Cortex of kidney (tissue), 1 donor: ENCODE results near the gene DECR2.
"Not testable (repeated sequence)": the region's sequence is repeated elsewhere in the genome, so short reads cannot be mapped to it uniquely, and the experiment has no call there.

Source experiments
- DNase-seq: peaks from one replicate; lab custom pipeline; 2025; lab: John Stamatoyannopoulos, UW

DECR2 gene

GRCh38 chr16:379183-379960 is 22.3 kb upstream of the DECR2 start:
- no peak for DNase-seq

DNA sequence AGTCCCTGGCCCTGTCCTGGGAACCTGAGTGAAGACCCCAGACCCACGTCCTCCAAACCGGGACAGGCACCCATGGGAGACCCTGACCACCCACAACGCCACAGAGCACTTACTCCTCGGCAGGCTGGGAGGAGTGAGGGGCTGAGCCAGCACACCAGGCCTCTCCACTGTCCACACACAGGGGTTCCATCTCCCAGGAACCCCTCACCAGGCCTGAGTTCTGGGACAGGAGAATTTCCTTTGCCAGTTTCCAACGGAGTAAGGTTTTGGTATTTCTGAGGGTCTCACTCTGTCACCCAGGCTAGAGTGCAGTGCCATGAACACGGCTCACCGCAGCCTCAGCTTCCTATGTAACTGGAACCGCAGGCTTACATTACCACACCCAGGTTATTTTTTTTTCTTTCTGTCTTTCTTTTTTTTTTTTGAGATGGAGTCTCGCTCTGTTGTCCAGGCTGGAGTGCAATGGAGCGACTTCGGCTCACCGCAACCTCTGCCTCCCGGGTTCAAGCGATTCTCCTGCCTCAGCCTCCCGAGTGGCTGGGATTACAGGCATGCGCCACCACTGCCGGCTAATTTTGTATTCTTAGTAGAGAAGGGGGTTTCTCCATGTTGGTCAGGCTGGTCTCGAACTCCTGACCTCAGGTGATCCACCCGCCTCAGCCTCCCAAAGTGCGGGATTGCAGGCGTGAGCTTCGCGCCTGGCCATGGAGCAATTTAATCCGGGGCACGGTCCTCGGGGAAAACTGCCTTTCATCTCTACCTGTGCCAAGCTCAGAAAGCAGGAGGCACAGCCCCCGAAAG is 21.5 kb upstream of the DECR2 start:
- DNase-seq, result no peak

DNA sequence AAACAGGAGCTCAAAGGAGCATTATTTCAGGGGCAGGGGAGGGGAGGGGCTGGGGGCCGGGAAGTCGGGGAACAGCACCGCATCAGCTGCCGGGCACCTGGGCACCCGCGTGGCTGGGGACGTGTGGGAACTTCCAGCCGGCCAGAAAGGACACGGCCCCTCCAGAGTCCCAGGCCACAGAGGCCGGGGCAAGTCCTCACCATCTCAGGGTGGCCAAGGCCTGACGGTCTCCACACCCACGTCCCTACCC is 21.0 kb upstream of the DECR2 start:
- no peak for DNase-seq

- DNase-seq, result no peak
These were observed 20.5 kb upstream of the DECR2 start for GRCh38 chr16:381012-381788.

- DNase-seq, result no peak
These were observed 19.6 kb upstream of the DECR2 start, which contains the start of gene PGAP6 for GRCh38 chr16:381789-382717. Gene PGAP6, minus strand, starts transcription at chr16:381978. Its CDS starts 157 bp downstream, at chr16:381821.

DNA sequence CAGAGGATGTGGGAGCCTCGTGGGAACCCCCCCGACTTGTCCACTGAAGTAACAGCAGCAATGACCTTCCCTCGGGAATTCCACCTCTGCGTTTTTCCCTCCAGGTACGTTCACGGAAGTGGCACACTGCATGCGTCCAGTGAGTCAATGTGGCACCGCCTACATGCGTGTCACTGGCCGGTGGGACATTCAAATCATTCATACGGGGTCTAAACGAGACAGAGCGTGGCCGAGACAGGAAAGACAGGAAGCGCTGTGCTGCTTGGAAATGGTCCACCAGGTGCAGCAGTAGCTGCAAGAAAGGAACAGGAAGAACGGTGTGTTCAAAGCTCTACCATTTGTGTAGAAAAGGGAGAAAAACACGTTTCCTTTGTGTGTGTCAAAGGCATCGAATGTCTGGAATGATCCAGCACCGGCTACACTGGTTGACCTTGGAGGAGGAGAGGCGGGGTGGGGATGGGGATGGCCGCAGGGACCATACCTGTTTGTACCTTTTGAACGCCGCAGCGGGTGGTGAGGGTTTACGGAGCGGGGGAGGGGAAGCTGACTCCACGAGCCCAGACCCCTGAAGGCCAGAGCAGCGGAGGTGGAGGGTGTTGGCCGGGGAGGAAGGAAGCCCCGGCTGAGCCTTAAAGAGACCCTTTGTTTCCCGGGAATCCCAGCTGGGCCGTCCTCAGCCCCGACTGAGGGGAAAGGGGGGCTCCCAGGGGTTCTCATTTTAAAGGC is 18.2 kb upstream of the DECR2 start:
- DNase-seq, result no peak

- DNase-seq, result no peak
These were observed 15.0 kb upstream of the DECR2 start for GRCh38 chr16:386641-387156.

GRCh38 chr16:387761-388666 is 13.7 kb upstream of the DECR2 start:
- DNase-seq, result not testable (repeated sequence)

GRCh38 chr16:389352-389751 is 12.3 kb upstream of the DECR2 start:
- no peak for DNase-seq

DNA sequence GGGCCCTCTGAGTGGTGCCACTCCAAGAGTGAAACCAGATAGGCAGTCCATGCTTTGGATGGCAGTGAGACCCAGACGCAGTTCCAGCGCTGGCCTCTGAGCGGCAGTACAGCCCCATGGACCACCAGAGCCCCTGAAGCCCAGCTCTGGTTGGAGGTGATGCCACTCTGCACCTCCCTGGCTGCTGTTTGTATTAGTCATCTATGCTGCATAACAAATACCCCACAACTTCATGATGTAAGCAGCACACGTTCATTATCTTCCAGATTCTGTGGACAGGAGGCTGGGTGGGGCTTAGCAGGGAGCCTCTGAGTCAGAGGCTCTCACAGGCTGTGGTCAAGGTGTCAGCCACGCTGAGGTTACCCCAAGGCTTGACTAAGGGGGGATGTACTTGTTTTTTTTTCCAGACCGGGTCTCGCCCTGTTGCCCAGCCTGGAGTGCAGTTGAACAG is 9.8 kb upstream of the DECR2 start:
- no peak for DNase-seq

GRCh38 chr16:392450-393030 is 9.1 kb upstream of the DECR2 start:
- DNase-seq, result no peak

GRCh38 chr16:396199-396598 is 5.5 kb upstream of the DECR2 start:
- no peak for DNase-seq

GRCh38 chr16:396605-397004 is 5.1 kb upstream of the DECR2 start:
- no peak for DNase-seq

DNA sequence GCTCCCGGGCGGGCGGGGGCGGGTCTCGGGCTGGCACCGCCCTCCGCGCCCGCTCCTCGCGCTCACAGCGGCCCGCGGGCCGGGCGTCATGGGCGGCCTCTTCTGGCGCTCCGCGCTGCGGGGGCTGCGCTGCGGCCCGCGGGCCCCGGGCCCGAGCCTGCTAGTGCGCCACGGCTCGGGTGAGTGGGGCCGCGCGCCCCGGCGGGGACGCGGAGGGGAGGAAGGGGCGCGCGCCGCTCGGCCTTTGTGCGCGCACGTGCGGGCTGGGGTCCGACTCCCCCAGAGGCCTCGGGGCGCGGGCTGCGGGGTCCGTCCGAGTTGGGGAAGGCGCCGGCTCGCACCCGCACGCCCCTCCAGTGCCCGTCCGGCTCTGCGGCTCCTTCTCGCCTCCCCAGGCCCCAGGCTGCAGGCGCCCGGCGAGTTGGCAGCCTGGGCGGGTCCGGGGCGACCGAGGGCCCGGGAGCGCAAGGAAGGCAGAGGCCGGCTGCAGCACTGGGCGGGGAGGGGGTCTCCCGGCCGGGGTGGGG is 4.5 kb upstream of the DECR2 start, which contains the start of gene NME4:
NME4 (plus strand) TSS at position 65 of the 527 bp plus-strand sequence; CDS start at position 89, 24 bp downstream.
- DNase-seq, result no peak

- DNase-seq, result no peak
These were observed 3.9 kb upstream of the DECR2 start for GRCh38 chr16:397736-398332.

- DNase-seq, result no peak
These were observed 2.9 kb upstream of the DECR2 start for GRCh38 chr16:398561-399339.

GRCh38 chr16:399340-400019 is 2.2 kb upstream of the DECR2 start:
- no peak for DNase-seq
